ENCODE results near the gene MYOG.

- TF ChIP-seq HCFC1 (IDR thresholded peaks at IDR 0.05; ENCODE audit: low read depth, low read length) (no peak), EP300 (IDR thresholded peaks at IDR 0.05; ENCODE audit: low read depth in 2 of 2, low read length in 2 of 2) (no peak), EP300 (CRISPR knock-in tag; IDR thresholded peaks at IDR 0.05; ENCODE audit: borderline replicate concordance) (no peak)
These were observed 45.9 kb upstream of the MYOG start for GRCh38 chr1:203131548-203132200.
